Measurements from ENCODE around the gene CEBPA.

CEBPA gene

GRCh38 chr19:33302974-33303790 lies 848 bp upstream of the CEBPA start:
- POLR2A ChIA-PET, result interaction anchor here (0.6 to 2.9 kb wide), 14 partner anchors 8 to 319 kb away, joined by 3 to 37 read pairs (median 4); partner anchors contain the start of gene CEBPG
- peak; percentile 83 for TF ChIP-seq L3MBTL2 (conservative IDR thresholded peaks at IDR 0.05)
- no peak for TF ChIP-seq BHLHE40 (IDR thresholded peaks at IDR 0.05; ENCODE audit: borderline replicate concordance)
- TF ChIP-seq FOXM1 (IDR thresholded peaks at IDR 0.05; ENCODE audit: borderline replicate concordance), result peak; percentile 62; the same call in 1 of the 2 replicates
- DNase-seq (ENCODE audit: extremely low spot score), result peak; percentile 74
- CTCF ChIA-PET, result interaction anchor here (0.6 to 1.2 kb wide), 3 partner anchors 31 to 1095 kb away, joined by 3 read pairs; no protein-coding TSS in a partner anchor

- TF ChIP-seq LEF1 (IDR thresholded peaks at IDR 0.05; ENCODE audit: borderline replicate concordance) (no peak), NFRKB (IDR thresholded peaks at IDR 0.05) (no peak), TARDBP (IDR thresholded peaks at IDR 0.05) (no peak), ELF4 (IDR thresholded peaks at IDR 0.05) (no peak), PKNOX1 (IDR thresholded peaks at IDR 0.05) (no peak), HDGF (IDR thresholded peaks at IDR 0.05; ENCODE audit: borderline replicate concordance) (no peak), L3MBTL2 (conservative IDR thresholded peaks at IDR 0.05) (no peak), ARNT (IDR thresholded peaks at IDR 0.05) (no peak), SP1 (IDR thresholded peaks at IDR 0.05) (no peak), CTBP1 (IDR thresholded peaks at IDR 0.05; ENCODE audit: borderline replicate concordance) (no peak), FOXK2 (IDR thresholded peaks at IDR 0.05) (no peak), SUZ12 (IDR thresholded peaks at IDR 0.05) (no peak), FOXM1 (IDR thresholded peaks at IDR 0.05; ENCODE audit: borderline replicate concordance) (no peak), FOXA1 (IDR thresholded peaks at IDR 0.05) (no peak), ZNF384 (IDR thresholded peaks at IDR 0.05) (no peak), BHLHE40 (IDR thresholded peaks at IDR 0.05; ENCODE audit: borderline replicate concordance) (no peak)
- POLR2A ChIA-PET, result interaction anchor here (2.2 to 2.9 kb wide), 4 partner anchors 17 to 76 kb away, joined by 6 to 37 read pairs (median 11); partner anchors contain the start of gene CEBPG
- CTCF ChIA-PET, result no interaction called here
- DNase-seq (ENCODE audit: extremely low spot score), result no peak
Measured at GRCh38 chr19:33301900-33302174, 497 bp downstream of the CEBPA start.

- CTCF ChIA-PET, result no interaction called here
- no peak for DNase-seq (ENCODE audit: extremely low spot score)
- TF ChIP-seq FOXM1 (IDR thresholded peaks at IDR 0.05; ENCODE audit: borderline replicate concordance) (no peak), SUZ12 (IDR thresholded peaks at IDR 0.05) (no peak), TARDBP (IDR thresholded peaks at IDR 0.05) (no peak), HDGF (IDR thresholded peaks at IDR 0.05; ENCODE audit: borderline replicate concordance) (no peak), LEF1 (IDR thresholded peaks at IDR 0.05; ENCODE audit: borderline replicate concordance) (no peak), FOXK2 (IDR thresholded peaks at IDR 0.05) (no peak), SP1 (IDR thresholded peaks at IDR 0.05) (no peak), ELF4 (IDR thresholded peaks at IDR 0.05) (no peak), ARNT (IDR thresholded peaks at IDR 0.05) (no peak), ZNF384 (IDR thresholded peaks at IDR 0.05) (no peak), CTBP1 (IDR thresholded peaks at IDR 0.05; ENCODE audit: borderline replicate concordance) (no peak), NFRKB (IDR thresholded peaks at IDR 0.05) (no peak)
- POLR2A ChIA-PET, result interaction anchor here (2.4 to 2.6 kb wide), 2 partner anchors 17 to 73 kb away, joined by 6 to 14 read pairs; partner anchors contain the start of gene CEBPG
Measured at GRCh38 chr19:33301144-33301899, 1.0 kb downstream of the CEBPA start.

- no peak for TF ChIP-seq PKNOX1 (IDR thresholded peaks at IDR 0.05)
- TF ChIP-seq TARDBP (IDR thresholded peaks at IDR 0.05), result no peak
- TF ChIP-seq FOXA1 (IDR thresholded peaks at IDR 0.05), result no peak
- no peak for TF ChIP-seq ELF4 (IDR thresholded peaks at IDR 0.05)
- no peak for TF ChIP-seq NFRKB (IDR thresholded peaks at IDR 0.05)
- TF ChIP-seq L3MBTL2 (conservative IDR thresholded peaks at IDR 0.05), result no peak
- ChIA-PET POLR2A (interaction anchor here (2.4 to 2.6 kb wide), 2 partner anchors 16 to 73 kb away, joined by 6 to 14 read pairs; partner anchors contain the start of gene CEBPG), CTCF (no interaction called here)
- no peak for DNase-seq (ENCODE audit: extremely low spot score)
Measured at GRCh38 chr19:33300894-33301143, 1.5 kb downstream of the CEBPA start.

GRCh38 chr19:33300009-33300893 lies 2.1 kb downstream of the CEBPA start:
- ChIA-PET CTCF (interaction anchor here (1.0 kb wide), 1 partner anchor 11 kb away, joined by 3 read pairs; no protein-coding TSS in a partner anchor), POLR2A (interaction anchor here (0.6 to 2.6 kb wide), 4 partner anchors 16 to 451 kb away, joined by 3 to 14 read pairs (median 4); partner anchors contain the start of gene CEBPG)
- no peak for DNase-seq (ENCODE audit: extremely low spot score)
- TF ChIP-seq ZNF384 (IDR thresholded peaks at IDR 0.05) (no peak), CTBP1 (IDR thresholded peaks at IDR 0.05; ENCODE audit: borderline replicate concordance) (no peak), FOXM1 (IDR thresholded peaks at IDR 0.05; ENCODE audit: borderline replicate concordance) (no peak), HDGF (IDR thresholded peaks at IDR 0.05; ENCODE audit: borderline replicate concordance) (no peak)
